Natural killer cell (primary cell): ENCODE results near the gene PNKD. TPM values are rescaled to one million over a fixed set of nuclear protein-coding genes. Genes with fewer than 3 reads are reported as not detected.

Source experiments
- ATAC-seq, 3 donors: fragments of 150-1000 bp in 2 of 3; fragments of 200-7000 bp in 1 of 3; cut with Tn5 transposase; 1 replicate in 1 of 3; 2 replicates in 2 of 3; pipeline ENCODE4 v1.10.0; 2021; ENCODE audit warnings: mild to moderate bottlenecking in 2 of 3, moderate library complexity in 2 of 3
- DNase-seq, 2 donors: peaks; one replicate each; pipeline versions ENCODE4 v3.0.0 to v3.0.0-alpha.2; 2013 to 2021; ENCODE audit warnings: mixed read lengths in 1 of 2
- H3K27ac ChIP-seq: one replicate; pipeline ENCODE4 v1.5.1; 2013; ENCODE audit warnings: mild to moderate bottlenecking, low read length
- H3K27me3 ChIP-seq: one replicate; pipeline ENCODE4 v1.6.1; 2013; ENCODE audit warnings: low read length; ENCODE audit not compliant: control insufficient read depth, insufficient read depth
- H3K36me3 ChIP-seq: one replicate; pipeline ENCODE4 v1.6.1; 2013; ENCODE audit warnings: low read length; ENCODE audit not compliant: control insufficient read depth, insufficient read depth
- H3K4me1 ChIP-seq: one replicate; pipeline ENCODE4 v1.6.1; 2013; ENCODE audit warnings: low read length; ENCODE audit not compliant: control insufficient read depth, insufficient read depth
- H3K4me3 ChIP-seq: one replicate; pipeline ENCODE4 v1.5.1; 2013; ENCODE audit warnings: low read length
- H3K9me3 ChIP-seq: one replicate; pipeline ENCODE4 v1.6.1; 2013; ENCODE audit warnings: low read length; ENCODE audit not compliant: control insufficient read depth, insufficient read depth
- H3K27ac Mint-ChIP-seq, 2 donors: one replicate each; pipeline ENCODE4 v1.8.0; 2022; ENCODE audit warnings: mild to moderate bottlenecking in 2 of 2, mixed read lengths in 2 of 2, moderate library complexity in 1 of 2
- H3K27me3 Mint-ChIP-seq, 2 donors: one replicate each; pipeline ENCODE4 v1.8.0; 2022; ENCODE audit warnings: low read depth in 2 of 2, mixed read lengths in 2 of 2
- H3K36me3 Mint-ChIP-seq: one replicate; pipeline ENCODE4 v1.8.0; 2022; ENCODE audit warnings: mixed read lengths
- H3K4me1 Mint-ChIP-seq, 2 donors: one replicate each; pipeline ENCODE4 v1.8.0; 2022; ENCODE audit warnings: mixed read lengths in 2 of 2
- H3K4me3 Mint-ChIP-seq: one replicate; pipeline ENCODE4 v1.8.0; 2022; ENCODE audit warnings: mild to moderate bottlenecking, moderate library complexity, mixed read lengths
- H3K9me3 Mint-ChIP-seq, 2 donors: one replicate each; pipeline ENCODE4 v1.8.0; 2022; ENCODE audit warnings: mixed read lengths in 2 of 2
- WGBS: methylation state at CpG from one replicate; pipeline ENCODE4 v1.1.7; 2013; ENCODE audit warnings: missing lambda C conversion rate; ENCODE audit not compliant: insufficient coverage; 5-methylcytosine and 5-hydroxymethylcytosine counted together
- intact Hi-C: fragments of 100-400 bp; cut with micrococcal nuclease; formaldehyde crosslinking; loops from one replicate; pipeline ENCODE4 v1.14.2; 2022
- total RNA-seq, 4 donors: library from RNA; stranded (reverse); fragments of 120-200 nt in 1 of 4; gene quantifications; one replicate each; pipeline versions ENCODE4 v1.2.3 to v1.2.4, GENCODE V29; 2013 to 2022
- TF ChIP-seq, protein P1 (sequence below): fragments of 200-600 bp; IDR thresholded peaks from one replicate; pipeline ENCODE4 v1.8.0; 2022; ENCODE audit warnings: antibody characterized with exemption

PNKD gene
- total RNA-seq, 3 donors from 2014 or later (not counting 1 experiment from before 2014, with no cell fraction given), result 18.8 to 21.3 (median 18.9) TPM

DNA sequence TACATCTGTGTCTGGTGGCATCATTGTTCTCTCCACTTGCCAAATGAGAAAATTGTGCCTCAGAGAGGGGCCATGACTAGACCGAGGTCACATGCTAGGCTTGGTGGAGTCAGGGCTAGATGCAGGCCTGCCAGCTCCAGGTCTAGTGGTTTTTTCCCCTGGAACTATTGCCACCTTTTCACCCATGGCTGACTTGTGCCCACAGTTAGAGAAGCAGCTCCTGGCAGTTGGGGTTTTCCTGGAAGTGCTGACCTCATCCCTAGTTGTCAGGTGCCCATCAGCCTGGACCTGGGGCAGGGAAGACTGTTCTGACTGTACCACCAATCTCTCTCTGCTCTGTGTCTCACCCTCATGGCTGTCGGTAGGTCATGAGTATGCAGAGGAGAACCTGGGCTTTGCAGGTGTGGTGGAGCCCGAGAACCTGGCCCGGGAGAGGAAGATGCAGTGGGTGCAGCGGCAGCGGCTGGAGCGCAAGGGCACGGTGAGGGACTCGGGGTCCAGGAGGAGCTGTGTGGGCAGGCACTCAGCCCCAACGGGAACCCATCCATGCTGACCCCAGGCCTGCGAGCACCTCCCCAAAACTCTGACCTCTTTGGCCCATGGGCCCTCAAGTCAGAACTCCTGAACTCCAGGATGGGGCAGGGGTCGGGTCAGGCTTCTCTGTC is 73.9 kb downstream of the PNKD start:
- no peak for ATAC-seq
- DNase-seq, result no peak

DNA sequence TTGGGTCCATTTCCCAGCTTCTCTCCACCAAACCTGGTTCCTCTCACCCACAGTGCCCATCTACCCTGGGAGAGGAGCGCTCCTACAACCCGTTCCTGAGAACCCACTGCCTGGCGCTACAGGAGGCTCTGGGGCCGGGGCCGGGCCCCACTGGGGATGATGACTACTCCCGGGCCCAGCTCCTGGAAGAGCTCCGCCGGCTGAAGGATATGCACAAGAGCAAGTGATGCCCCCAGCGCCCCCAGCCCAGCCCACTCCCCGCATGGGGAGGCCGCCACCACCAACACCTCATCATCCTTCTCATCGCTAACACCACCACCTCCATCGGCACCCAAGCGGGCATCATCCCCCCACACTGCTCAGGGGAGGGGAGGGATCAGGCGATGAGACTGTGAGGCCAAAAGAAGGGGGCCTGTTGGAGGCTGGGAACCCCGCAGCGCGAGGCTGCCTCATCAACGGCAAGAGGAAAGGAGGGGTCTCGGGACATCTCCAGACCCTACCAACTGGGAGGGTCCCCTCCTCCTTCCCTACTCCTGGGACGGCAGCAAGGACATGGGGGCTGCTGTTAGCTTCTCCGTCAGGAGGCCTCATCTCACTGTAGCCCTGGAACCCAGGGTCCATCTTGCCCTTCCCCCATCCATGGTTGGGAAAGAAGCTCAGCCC is 74.6 kb downstream of the PNKD start:
- no peaks in the 10 kb centered on the region for H3K36me3 Mint-ChIP-seq
- DNase-seq, result no peak
- WGBS, result 94% methylated on average over 17 of the region's 22 CpGs
- TF ChIP-seq, protein P1, sequence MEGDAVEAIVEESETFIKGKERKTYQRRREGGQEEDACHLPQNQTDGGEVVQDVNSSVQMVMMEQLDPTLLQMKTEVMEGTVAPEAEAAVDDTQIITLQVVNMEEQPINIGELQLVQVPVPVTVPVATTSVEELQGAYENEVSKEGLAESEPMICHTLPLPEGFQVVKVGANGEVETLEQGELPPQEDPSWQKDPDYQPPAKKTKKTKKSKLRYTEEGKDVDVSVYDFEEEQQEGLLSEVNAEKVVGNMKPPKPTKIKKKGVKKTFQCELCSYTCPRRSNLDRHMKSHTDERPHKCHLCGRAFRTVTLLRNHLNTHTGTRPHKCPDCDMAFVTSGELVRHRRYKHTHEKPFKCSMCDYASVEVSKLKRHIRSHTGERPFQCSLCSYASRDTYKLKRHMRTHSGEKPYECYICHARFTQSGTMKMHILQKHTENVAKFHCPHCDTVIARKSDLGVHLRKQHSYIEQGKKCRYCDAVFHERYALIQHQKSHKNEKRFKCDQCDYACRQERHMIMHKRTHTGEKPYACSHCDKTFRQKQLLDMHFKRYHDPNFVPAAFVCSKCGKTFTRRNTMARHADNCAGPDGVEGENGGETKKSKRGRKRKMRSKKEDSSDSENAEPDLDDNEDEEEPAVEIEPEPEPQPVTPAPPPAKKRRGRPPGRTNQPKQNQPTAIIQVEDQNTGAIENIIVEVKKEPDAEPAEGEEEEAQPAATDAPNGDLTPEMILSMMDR, result no peak
- Histone ChIP-seq H3K27me3 (no peaks in the 10 kb centered on the region), H3K27ac (no peak overlapping the region), H3K36me3 (no peaks in the 10 kb centered on the region), H3K9me3 (no peaks in the 10 kb centered on the region), H3K4me1 (no peaks in the 10 kb centered on the region), H3K4me3 (no peak overlapping the region)
- peaks cover 0 to 3% of the 10 kb centered on the region in 2 donors for H3K27me3 Mint-ChIP-seq
- no peak overlapping the region for H3K4me3 Mint-ChIP-seq
- ATAC-seq, result no peak
- H3K27ac Mint-ChIP-seq, result no peak overlapping the region
- intact Hi-C loops, result no loop called here
- peaks cover 0 to 4% of the 10 kb centered on the region in 2 donors for H3K4me1 Mint-ChIP-seq
- H3K9me3 Mint-ChIP-seq, result no peaks in the 10 kb centered on the region

More for the DNA sequence above, 73.9 kb downstream of the PNKD start:
- intact Hi-C loops, result no loop called here
- Histone ChIP-seq H3K27me3 (no peaks in the 10 kb centered on the region), H3K9me3 (no peaks in the 10 kb centered on the region), H3K4me1 (no peaks in the 10 kb centered on the region), H3K4me3 (no peak overlapping the region), H3K27ac (no peak overlapping the region), H3K36me3 (no peaks in the 10 kb centered on the region)
- TF ChIP-seq, protein P1, result no peak
- Mint-ChIP-seq H3K27me3 (peaks cover 0 to 3% of the 10 kb centered on the region in 2 donors), H3K4me3 (no peak overlapping the region), H3K27ac (no peak overlapping the region), H3K9me3 (no peaks in the 10 kb centered on the region), H3K4me1 (peaks cover 0 to 4% of the 10 kb centered on the region in 2 donors), H3K36me3 (no peaks in the 10 kb centered on the region)
- 95% methylated on average over 12 of the region's 12 CpGs for WGBS

DNA sequence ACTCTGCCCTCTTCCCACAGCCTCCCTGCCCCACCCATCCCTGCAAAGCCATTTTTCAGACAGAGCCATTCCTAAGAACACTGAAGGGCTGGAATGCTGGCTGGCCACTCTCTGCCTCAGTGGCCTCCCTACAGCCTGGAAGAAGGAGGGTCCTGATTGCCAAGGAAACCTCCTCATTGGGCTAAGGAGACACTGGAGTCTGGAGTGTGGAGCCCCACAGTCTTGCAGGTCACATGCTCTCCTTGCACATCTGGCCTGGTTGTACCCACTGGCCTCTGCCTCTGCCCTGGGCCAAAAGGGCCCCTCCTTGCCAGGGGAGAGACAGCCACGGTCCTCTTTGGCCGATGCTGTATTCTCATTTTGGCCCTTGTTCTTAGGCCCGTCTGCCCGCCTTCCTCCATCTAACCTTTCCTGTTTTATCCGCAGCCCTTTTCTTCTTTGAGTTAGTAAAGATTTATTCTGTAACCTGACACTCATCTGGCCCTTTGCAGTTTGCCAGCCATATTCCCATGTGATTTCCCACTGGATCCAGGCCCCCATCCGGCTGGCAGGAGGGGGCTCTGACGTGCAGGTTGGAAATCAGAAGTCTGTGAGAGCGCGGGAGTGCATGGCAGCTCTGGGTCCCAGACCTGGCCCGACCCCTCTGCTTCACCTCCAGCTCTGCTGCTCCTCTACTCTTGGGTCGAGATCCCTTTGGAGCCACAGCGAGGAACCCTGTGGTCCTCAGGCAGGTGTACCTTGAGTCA is 75.3 kb downstream of the PNKD start:
- Mint-ChIP-seq H3K4me3 (no peak overlapping the region), H3K4me1 (no peaks in the 10 kb centered on the region), H3K36me3 (no peaks in the 10 kb centered on the region), H3K9me3 (no peaks in the 10 kb centered on the region), H3K27ac (no peak overlapping the region), H3K27me3 (peaks cover 0 to under 1% of the 10 kb centered on the region in 2 donors)
- H3K4me3 ChIP-seq, result no peak overlapping the region
- H3K36me3 ChIP-seq, result no peaks in the 10 kb centered on the region
- no peaks in the 10 kb centered on the region for H3K9me3 ChIP-seq
- no peaks in the 10 kb centered on the region for H3K4me1 ChIP-seq
- no peak overlapping the region for H3K27ac ChIP-seq
- DNase-seq, result no peak
- H3K27me3 ChIP-seq, result no peaks in the 10 kb centered on the region
- intact Hi-C loops, result no loop called here
- WGBS, result 90% methylated on average over 12 of the region's 12 CpGs
- ATAC-seq, result no peak
- TF ChIP-seq, protein P1, result no peak
